IPS-NIHi11 (cell line): ENCODE data around the gene CENPU.
"Not testable (repeated sequence)": the region's sequence is repeated elsewhere in the genome, so short reads cannot be mapped to it uniquely, and the experiment has no call there.

ENCODE experiments used
- DNase-seq: peaks from one replicate; pipeline ENCODE4 v3.0.0; 2012; ENCODE audit warnings: mixed read lengths, low spot score

CENPU gene

DNA sequence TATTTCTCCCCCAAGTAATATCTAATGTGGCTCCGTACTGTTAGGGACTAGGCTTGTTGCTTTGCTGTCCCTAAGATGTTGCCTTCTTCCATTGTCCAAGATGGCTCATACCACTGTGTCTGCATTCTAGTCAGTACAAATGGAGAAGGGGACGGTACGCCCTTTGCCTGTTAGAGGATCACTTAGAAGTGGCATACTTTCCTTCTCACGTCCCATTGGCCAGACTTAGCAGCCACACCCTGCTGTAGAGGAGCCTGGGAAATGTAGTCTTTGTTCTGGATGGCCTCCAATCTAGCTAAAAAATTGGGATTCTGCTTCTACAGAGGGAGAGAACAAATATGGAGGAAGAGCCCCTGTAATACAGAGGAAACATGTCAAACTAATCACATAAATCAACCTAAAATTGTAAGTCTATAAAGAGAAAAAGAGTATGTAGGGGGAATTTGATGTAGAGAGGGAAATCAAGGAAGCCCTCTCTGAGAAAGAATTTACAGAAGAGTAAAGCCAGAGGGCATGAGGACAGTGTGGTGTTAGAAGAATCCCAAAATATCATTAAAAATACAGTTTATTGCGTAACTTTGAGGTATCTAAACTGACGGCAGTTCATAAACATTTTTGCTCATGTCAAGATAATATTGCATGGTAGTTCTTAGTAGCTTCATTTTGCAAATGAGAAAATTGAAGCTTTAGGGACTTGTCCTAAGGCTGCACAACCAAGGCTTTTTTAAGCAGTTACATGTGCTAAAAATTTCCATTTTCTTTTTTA lies 69.3 kb downstream of the CENPU start:
- peak; percentile 77 for DNase-seq

DNA sequence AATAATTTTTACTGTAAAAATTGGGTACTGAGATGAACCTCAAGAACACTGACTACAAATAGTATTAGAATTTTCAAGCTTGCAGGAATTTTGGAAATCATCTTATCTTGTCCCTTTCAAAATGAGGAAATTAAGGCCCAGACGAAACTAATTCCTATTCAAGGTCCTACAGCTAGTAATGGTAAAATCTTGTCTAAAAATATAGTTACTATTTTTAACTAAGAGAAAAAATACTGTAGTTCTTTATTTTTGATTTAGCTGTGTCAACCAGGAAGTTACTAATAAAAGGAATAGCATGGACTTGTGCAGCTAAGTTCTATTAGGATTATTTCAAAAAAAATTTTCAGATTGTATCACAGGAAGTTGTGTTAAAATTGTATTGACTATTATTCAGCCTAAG lies 71.7 kb downstream of the CENPU start:
- DNase-seq: no peak

DNA sequence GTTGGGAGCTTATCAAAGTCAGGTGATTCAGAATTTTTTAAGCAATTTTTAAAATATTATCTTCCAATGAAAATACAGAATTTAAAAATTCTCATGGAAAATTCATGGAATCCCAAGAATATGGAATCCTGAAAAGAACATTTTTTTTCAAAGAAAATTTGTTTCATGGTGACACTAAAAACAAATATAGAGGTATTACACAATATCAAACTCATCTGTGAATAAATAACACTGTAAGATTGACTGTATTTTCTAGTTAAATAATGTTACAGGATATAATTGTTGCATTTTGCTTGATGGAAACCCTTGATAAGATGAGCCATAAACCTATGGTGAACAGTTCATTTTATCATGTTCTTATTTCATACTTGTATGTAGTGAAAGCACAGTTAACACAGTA lies 72.9 kb downstream of the CENPU start:
- DNase-seq: no peak

- DNase-seq: not testable (repeated sequence)
Measured at GRCh38 chr4:184657820-184658219, 76.1 kb downstream of the CENPU start.

DNA sequence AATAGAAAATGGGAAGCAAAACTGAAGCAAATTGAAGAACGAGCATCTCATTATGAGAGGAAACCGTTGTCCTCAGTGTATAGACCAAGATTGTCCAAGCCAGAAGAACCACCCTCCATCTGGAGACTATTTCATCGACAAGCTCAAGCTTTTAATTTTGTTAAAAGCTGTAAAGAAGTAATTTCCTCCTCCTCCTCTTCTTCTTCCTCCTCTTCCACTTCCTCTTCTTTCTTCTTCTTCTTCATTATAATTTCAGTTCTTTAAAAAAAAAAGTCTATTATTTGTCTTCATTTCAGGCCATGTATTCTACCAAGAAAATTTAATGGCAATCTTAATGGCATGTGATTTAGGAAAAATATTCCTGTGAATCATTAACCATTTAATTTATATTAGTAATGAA lies 76.8 kb downstream of the CENPU start:
- no peak for DNase-seq

- no peak for DNase-seq
Measured at GRCh38 chr4:184655889-184656869, 77.7 kb downstream of the CENPU start.

- DNase-seq: no peak
Measured at GRCh38 chr4:184653650-184654049, 80.2 kb downstream of the CENPU start.

GRCh38 chr4:184652681-184653080 lies 81.2 kb downstream of the CENPU start:
- not testable (repeated sequence) for DNase-seq

GRCh38 chr4:184651899-184652298 lies 82.0 kb downstream of the CENPU start:
- no peak for DNase-seq

GRCh38 chr4:184649971-184650855 lies 83.7 kb downstream of the CENPU start:
- DNase-seq: no peak

- peak; percentile 90 for DNase-seq
Measured at GRCh38 chr4:184649026-184649970, 84.6 kb downstream of the CENPU start, which contains the start of the genes CASP3 and PRIMPOL. TSS of gene CASP3 (minus strand) at chr4:184649447. CDS start at chr4:184638453, 10,994 bp downstream. TSS of gene PRIMPOL (plus strand) at chr4:184649738. CDS start at chr4:184657141, 7,403 bp downstream.

DNA sequence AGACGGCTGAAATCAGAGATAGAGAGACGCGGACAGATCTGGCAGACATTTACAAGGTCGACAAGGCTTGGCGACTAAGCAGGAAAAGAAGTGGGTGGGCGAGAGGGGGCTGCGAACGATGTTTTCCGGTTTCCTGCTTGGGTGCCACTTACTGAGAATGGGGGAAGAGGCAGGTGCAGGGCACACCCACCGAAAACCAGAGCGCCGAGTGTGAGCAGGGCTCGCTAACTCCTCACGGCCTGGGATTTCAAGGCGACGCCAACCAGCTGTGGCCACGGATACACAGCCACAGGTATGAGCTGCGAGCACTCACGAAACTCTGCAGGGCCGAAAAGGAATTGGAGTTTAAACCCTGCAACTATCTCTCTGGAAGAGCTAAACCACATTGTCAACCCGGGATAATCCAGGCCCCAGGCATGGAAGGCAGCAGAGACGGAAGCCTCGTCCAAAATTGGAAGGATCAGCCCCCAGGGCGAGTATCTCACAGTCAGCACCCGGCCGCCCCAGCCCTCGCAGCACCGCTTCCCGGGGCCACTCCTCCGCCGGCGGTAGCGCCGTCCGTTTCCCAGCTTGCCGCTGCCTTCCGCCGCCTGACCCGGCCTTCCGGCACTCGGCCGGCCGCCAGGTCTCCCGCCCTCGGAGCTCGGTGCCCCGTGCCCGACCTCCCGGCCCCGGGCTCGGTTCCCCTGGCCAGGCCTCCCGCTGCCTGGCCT lies 85.4 kb downstream of the CENPU start:
- DNase-seq: peak; percentile 31

DNA sequence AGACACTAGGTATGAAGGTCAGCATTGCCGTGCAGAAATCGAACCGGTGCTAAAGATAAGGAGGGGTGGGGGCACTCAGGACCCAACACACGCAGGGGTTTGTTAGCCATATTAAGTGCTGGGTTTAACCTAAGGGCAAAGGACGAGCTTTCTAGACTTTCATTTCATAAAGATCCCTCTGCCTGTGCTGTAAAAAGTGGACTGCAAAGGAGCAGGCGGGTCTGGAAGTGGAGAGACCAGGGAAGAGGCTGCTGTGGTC lies 85.9 kb downstream of the CENPU start:
- DNase-seq: no peak

DNA sequence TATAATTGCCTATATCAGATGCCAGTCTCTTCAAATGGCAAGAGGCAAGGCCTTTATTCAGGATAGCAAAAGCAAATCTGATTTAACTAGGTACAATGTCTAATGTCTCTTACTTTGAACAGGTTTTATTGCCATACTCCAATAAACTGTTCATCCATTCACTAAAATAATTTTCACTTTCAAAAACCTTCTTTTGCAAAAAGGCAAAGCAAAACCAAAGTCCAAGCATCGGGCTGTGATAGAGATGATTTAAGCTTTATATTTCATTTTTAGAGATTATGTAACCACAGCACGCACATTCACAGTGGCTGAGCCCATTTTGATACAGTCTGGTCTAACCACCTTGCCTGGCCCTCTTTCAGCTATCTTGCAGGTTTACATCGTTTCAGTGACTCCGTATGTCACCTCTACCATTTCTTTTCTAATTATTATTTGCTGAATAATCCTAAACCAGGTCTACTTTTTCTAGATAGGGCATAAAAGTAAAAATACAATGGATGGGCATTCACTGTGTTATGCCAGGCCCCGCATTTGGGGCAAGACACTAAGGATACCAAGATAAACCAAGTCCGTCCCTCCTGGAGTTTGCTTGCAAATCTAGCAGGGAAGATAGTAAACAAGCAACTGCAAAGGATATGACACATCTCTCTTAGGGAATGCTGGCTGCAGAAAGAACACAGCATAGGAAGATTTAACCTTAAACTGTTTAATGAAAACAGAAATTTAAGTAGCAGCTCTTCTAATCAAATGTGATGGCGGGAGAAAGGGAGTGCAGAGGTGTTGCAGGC lies 86.4 kb downstream of the CENPU start:
- DNase-seq: no peak

- no peak for DNase-seq
Measured at GRCh38 chr4:184645904-184646610, 87.8 kb downstream of the CENPU start.

DNA sequence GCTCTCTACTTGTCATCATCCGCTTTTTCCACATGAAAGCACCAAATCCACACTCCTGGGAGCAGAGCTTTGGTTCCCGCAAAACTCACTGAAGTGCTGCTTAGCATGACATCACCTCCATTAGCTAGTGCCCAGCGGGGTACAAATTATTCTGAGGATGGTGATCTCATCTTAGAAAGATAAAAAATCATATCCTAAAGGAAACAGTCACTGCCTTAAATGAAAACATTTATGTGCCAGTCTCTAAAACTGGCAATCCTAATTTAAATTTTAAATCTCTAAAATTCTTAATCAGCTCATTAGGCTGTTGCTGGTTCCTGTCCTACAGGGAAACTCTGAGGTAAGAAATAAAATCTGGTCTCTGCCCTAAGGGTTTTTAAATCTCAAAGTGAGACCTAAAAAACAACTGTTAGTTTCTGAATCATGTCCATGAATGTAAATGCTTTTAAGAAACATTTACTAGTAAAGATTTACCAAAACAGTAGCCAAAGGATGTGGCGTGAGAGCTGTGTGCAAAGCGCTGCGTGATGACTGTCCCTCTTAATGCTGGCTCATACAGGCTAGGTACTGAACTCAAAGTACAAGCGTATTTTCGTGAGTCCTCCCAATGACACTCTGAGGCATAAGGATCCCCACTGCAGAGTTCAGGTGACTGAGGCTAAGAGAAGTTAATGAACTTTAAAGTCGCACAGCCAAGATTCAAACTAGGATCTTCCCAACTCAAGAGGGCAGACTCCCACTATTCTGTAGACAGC lies 89.2 kb downstream of the CENPU start:
- DNase-seq: no peak
